Activated naive CD4-positive, alpha-beta T cell treated with anti-CD3 and anti-CD28 coated beads for 36 hours (primary cell): Measurements from ENCODE around the gene SPAG16. TPM values are rescaled to one million over a fixed set of nuclear protein-coding genes. Genes with fewer than 3 reads are reported as not detected.

Experiments
- CTCF ChIA-PET: fragments of 350-600 bp; sonication (Branson Sonifier 250); formaldehyde crosslinking; loops from one replicate; lab custom pipeline; 2021; ENCODE audit warnings: antibody characterized with exemption; lab: Charles Lee
- DNase-seq: peaks from one replicate; pipeline ENCODE4 v3.0.0-alpha.2; 2020
- H3K27ac Mint-ChIP-seq: one replicate; pipeline ENCODE4 v1.8.0; 2021; ENCODE audit warnings: mild to moderate bottlenecking, mixed read lengths
- H3K27me3 Mint-ChIP-seq: one replicate; pipeline ENCODE4 v1.8.0; 2021; ENCODE audit warnings: low read depth, mixed read lengths
- H3K36me3 Mint-ChIP-seq: one replicate; pipeline ENCODE4 v1.8.0; 2021; ENCODE audit warnings: low read depth, mixed read lengths
- H3K4me1 Mint-ChIP-seq: one replicate; pipeline ENCODE4 v1.8.0; 2021; ENCODE audit warnings: low read depth, mixed read lengths
- H3K4me3 Mint-ChIP-seq: one replicate; pipeline ENCODE4 v1.8.0; 2021; ENCODE audit warnings: mild to moderate bottlenecking, moderate library complexity, mixed read lengths
- H3K9me3 Mint-ChIP-seq: one replicate; pipeline ENCODE4 v1.8.0; 2021; ENCODE audit warnings: mixed read lengths
- intact Hi-C: fragments of 100-400 bp; cut with micrococcal nuclease; formaldehyde crosslinking; loops from one replicate; pipeline ENCODE4 v1.15.1; 2023
- total RNA-seq, 2 experiments: library from RNA; stranded (reverse); gene quantifications; one replicate each; pipeline ENCODE4 v1.2.3, GENCODE V29; 2021

Gene SPAG16
- total RNA-seq, 2 experiments from 2014 or later = 8.4 to 8.8 TPM

- no peak for DNase-seq
- no peak overlapping the region for H3K27ac Mint-ChIP-seq
- intact Hi-C loops = no loop called here
- H3K27me3 Mint-ChIP-seq = no peaks in the 10 kb centered on the region
- H3K9me3 Mint-ChIP-seq = no peaks in the 10 kb centered on the region
- CTCF ChIA-PET = interaction anchor here (0.7 kb wide), 1 partner anchor 339 kb away, joined by 3 read pairs; no protein-coding TSS in a partner anchor
- H3K36me3 Mint-ChIP-seq = no peaks in the 10 kb centered on the region
- H3K4me1 Mint-ChIP-seq = no peaks in the 10 kb centered on the region
- H3K4me3 Mint-ChIP-seq = no peak overlapping the region
Measured at GRCh38 chr2:214064471-214064870, 780.2 kb downstream of the SPAG16 start.

- DNase-seq = no peak
- intact Hi-C loops = no loop called here
- Mint-ChIP-seq H3K27ac (no peak overlapping the region), H3K9me3 (no peaks in the 10 kb centered on the region), H3K4me1 (no peaks in the 10 kb centered on the region), H3K27me3 (no peaks in the 10 kb centered on the region), H3K4me3 (no peak overlapping the region), H3K36me3 (no peaks in the 10 kb centered on the region)
- CTCF ChIA-PET = no interaction called here
Measured at GRCh38 chr2:214066862-214067261, 782.6 kb downstream of the SPAG16 start.

- peak; percentile 4 for DNase-seq
- Mint-ChIP-seq H3K27ac (no peak overlapping the region), H3K27me3 (no peaks in the 10 kb centered on the region), H3K4me3 (no peak overlapping the region), H3K9me3 (no peaks in the 10 kb centered on the region), H3K4me1 (no peaks in the 10 kb centered on the region), H3K36me3 (no peaks in the 10 kb centered on the region)
- CTCF ChIA-PET = no interaction called here
- intact Hi-C loops = no loop called here
Measured at GRCh38 chr2:214069254-214069653, 785.0 kb downstream of the SPAG16 start.

GRCh38 chr2:214075456-214075855 is 791.2 kb downstream of the SPAG16 start:
- H3K9me3 Mint-ChIP-seq = no peaks in the 10 kb centered on the region
- intact Hi-C loops = no loop called here
- CTCF ChIA-PET = no interaction called here
- H3K36me3 Mint-ChIP-seq = no peaks in the 10 kb centered on the region
- H3K4me1 Mint-ChIP-seq = no peaks in the 10 kb centered on the region
- no peak for DNase-seq
- H3K27me3 Mint-ChIP-seq = no peaks in the 10 kb centered on the region
- no peak overlapping the region for H3K27ac Mint-ChIP-seq
- H3K4me3 Mint-ChIP-seq = no peak overlapping the region

GRCh38 chr2:214076527-214076926 is 792.3 kb downstream of the SPAG16 start:
- H3K4me3 Mint-ChIP-seq = no peak overlapping the region
- H3K9me3 Mint-ChIP-seq = no peaks in the 10 kb centered on the region
- H3K36me3 Mint-ChIP-seq = no peaks in the 10 kb centered on the region
- no peak overlapping the region for H3K27ac Mint-ChIP-seq
- CTCF ChIA-PET = no interaction called here
- H3K27me3 Mint-ChIP-seq = no peaks in the 10 kb centered on the region
- DNase-seq = no peak
- intact Hi-C loops = no loop called here
- no peaks in the 10 kb centered on the region for H3K4me1 Mint-ChIP-seq

- Mint-ChIP-seq H3K27me3 (no peaks in the 10 kb centered on the region), H3K4me3 (no peak overlapping the region), H3K4me1 (no peaks in the 10 kb centered on the region), H3K36me3 (no peaks in the 10 kb centered on the region), H3K27ac (no peak overlapping the region), H3K9me3 (no peaks in the 10 kb centered on the region)
- DNase-seq = no peak
- intact Hi-C loops = no loop called here
- CTCF ChIA-PET = interaction anchor here (0.7 kb wide), 1 partner anchor 109 kb away, joined by 4 read pairs; no protein-coding TSS in a partner anchor
Measured at GRCh38 chr2:214077727-214078126, 793.5 kb downstream of the SPAG16 start.

GRCh38 chr2:214079032-214079431 is 794.8 kb downstream of the SPAG16 start:
- Mint-ChIP-seq H3K27me3 (no peaks in the 10 kb centered on the region), H3K4me1 (no peaks in the 10 kb centered on the region), H3K36me3 (no peaks in the 10 kb centered on the region), H3K4me3 (no peak overlapping the region), H3K27ac (no peak overlapping the region), H3K9me3 (no peaks in the 10 kb centered on the region)
- intact Hi-C loops = no loop called here
- DNase-seq = no peak
- CTCF ChIA-PET = no interaction called here

- H3K36me3 Mint-ChIP-seq = no peaks in the 10 kb centered on the region
- intact Hi-C loops = no loop called here
- no peaks in the 10 kb centered on the region for H3K27me3 Mint-ChIP-seq
- no peak overlapping the region for H3K27ac Mint-ChIP-seq
- CTCF ChIA-PET = interaction anchor here (0.6 kb wide), 1 partner anchor 336 kb away, joined by 3 read pairs; no protein-coding TSS in a partner anchor
- DNase-seq = no peak
- no peak overlapping the region for H3K4me3 Mint-ChIP-seq
- H3K9me3 Mint-ChIP-seq = no peaks in the 10 kb centered on the region
- H3K4me1 Mint-ChIP-seq = no peaks in the 10 kb centered on the region
Measured at GRCh38 chr2:214088536-214088935, 804.3 kb downstream of the SPAG16 start.

- Mint-ChIP-seq H3K4me3 (no peak overlapping the region), H3K27me3 (no peaks in the 10 kb centered on the region), H3K9me3 (no peaks in the 10 kb centered on the region), H3K4me1 (no peaks in the 10 kb centered on the region), H3K27ac (no peak overlapping the region), H3K36me3 (no peaks in the 10 kb centered on the region)
- no peak for DNase-seq
- intact Hi-C loops = no loop called here
- CTCF ChIA-PET = no interaction called here
Measured at GRCh38 chr2:214096208-214096715, 812.0 kb downstream of the SPAG16 start.

GRCh38 chr2:214098811-214099210 is 814.5 kb downstream of the SPAG16 start:
- DNase-seq = no peak
- H3K36me3 Mint-ChIP-seq = no peaks in the 10 kb centered on the region
- intact Hi-C loops = no loop called here
- no peak overlapping the region for H3K4me3 Mint-ChIP-seq
- H3K9me3 Mint-ChIP-seq = no peaks in the 10 kb centered on the region
- H3K27ac Mint-ChIP-seq = no peak overlapping the region
- CTCF ChIA-PET = no interaction called here
- no peaks in the 10 kb centered on the region for H3K27me3 Mint-ChIP-seq
- H3K4me1 Mint-ChIP-seq = no peaks in the 10 kb centered on the region

GRCh38 chr2:214100488-214100887 is 816.2 kb downstream of the SPAG16 start:
- no peak for DNase-seq
- Mint-ChIP-seq H3K4me3 (no peak overlapping the region), H3K27me3 (no peaks in the 10 kb centered on the region), H3K27ac (no peak overlapping the region), H3K4me1 (no peaks in the 10 kb centered on the region), H3K36me3 (no peaks in the 10 kb centered on the region), H3K9me3 (peaks cover 2% of the 10 kb centered on the region)
- intact Hi-C loops = no loop called here
- CTCF ChIA-PET = no interaction called here

- H3K4me1 Mint-ChIP-seq = no peaks in the 10 kb centered on the region
- no peak for DNase-seq
- CTCF ChIA-PET = no interaction called here
- intact Hi-C loops = no loop called here
- H3K4me3 Mint-ChIP-seq = no peak overlapping the region
- no peak overlapping the region for H3K27ac Mint-ChIP-seq
- no peaks in the 10 kb centered on the region for H3K27me3 Mint-ChIP-seq
- H3K9me3 Mint-ChIP-seq = peaks cover 2% of the 10 kb centered on the region
- H3K36me3 Mint-ChIP-seq = no peaks in the 10 kb centered on the region
Measured at GRCh38 chr2:214103276-214104001, 819.2 kb downstream of the SPAG16 start.

GRCh38 chr2:214104219-214104618 is 820.0 kb downstream of the SPAG16 start:
- Mint-ChIP-seq H3K9me3 (peaks cover 2% of the 10 kb centered on the region), H3K27ac (no peak overlapping the region), H3K27me3 (no peaks in the 10 kb centered on the region), H3K4me3 (no peak overlapping the region), H3K36me3 (no peaks in the 10 kb centered on the region), H3K4me1 (no peaks in the 10 kb centered on the region)
- intact Hi-C loops = no loop called here
- CTCF ChIA-PET = no interaction called here
- DNase-seq = no peak
